B cell (primary cell): ENCODE results near the gene STRBP. TPM values are rescaled to one million over a fixed set of nuclear protein-coding genes. Genes with fewer than 3 reads are reported as not detected.
A peak's percentile ranks its signal among the peaks of the same experiment; 100 is the strongest.

Source experiments
- ATAC-seq: fragments of 200-7000 bp; cut with Tn5 transposase; one replicate; pipeline ENCODE4 v1.10.0; 2021; ENCODE audit warnings: low read depth, mild to moderate bottlenecking, moderate number of reproducible peaks, moderate library complexity
- CTCF ChIA-PET: fragments of 350-600 bp; sonication (Branson Sonifier 250); formaldehyde crosslinking; loops from one replicate; lab custom pipeline; 2021; ENCODE audit warnings: antibody characterized with exemption, inconsistent platforms; lab: Charles Lee
- POLR2A ChIA-PET: fragments of 350-600 bp; sonication (Branson Sonifier 250); formaldehyde crosslinking; loops from one replicate; lab custom pipeline; 2021; ENCODE audit warnings: antibody characterized with exemption; lab: Charles Lee
- DNase-seq: peaks from one replicate; pipeline ENCODE4 v3.0.0; 2013
- H2AFZ ChIP-seq: 2 replicates; pipeline ENCODE4 v1.6.1; 2012; ENCODE audit warnings: mild to moderate bottlenecking, low read depth, low read length; ENCODE audit not compliant: insufficient read depth, poor library complexity, severe bottlenecking
- H3K27ac ChIP-seq, 2 donors: 1 replicate in 1 of 2; 2 replicates in 1 of 2; pipeline ENCODE4 v1.5.1; 2012 to 2013; ENCODE audit warnings: low read length in 2 of 2, mild to moderate bottlenecking in 2 of 2, moderate library complexity in 1 of 2
- H3K27me3 ChIP-seq, 4 experiments: fragments of 200-600 bp in 1 of 4; sonication (generic) in 1 of 4; replicated peaks in 1 of 4; 1 replicate in 2 of 4; 2 replicates in 2 of 4; pipeline versions ENCODE4 v1.6.1 to v1.7.0; 2013 to 2016; ENCODE audit warnings: low read length in 3 of 4, mild to moderate bottlenecking in 2 of 4, mixed read lengths in 1 of 4, moderate library complexity in 1 of 4; ENCODE audit not compliant: insufficient read depth in 4 of 4, control insufficient read depth in 3 of 4; ENCODE audit errors: control extremely low read depth in 1 of 4
- H3K36me3 ChIP-seq, 2 experiments: replicated peaks in 1 of 2; 1 replicate in 1 of 2; 2 replicates in 1 of 2; pipeline versions ENCODE4 v1.6.1 to v1.7.1; 2013; ENCODE audit warnings: low read length in 1 of 2; ENCODE audit not compliant: insufficient read depth in 2 of 2, control insufficient read depth in 1 of 2; ENCODE audit errors: control extremely low read depth in 1 of 2, extremely low read depth in 1 of 2
- H3K4me1 ChIP-seq, 2 donors: fragments of 200-600 bp in 1 of 2; sonication (generic) in 1 of 2; 1 replicate in 1 of 2; 2 replicates in 1 of 2; pipeline versions ENCODE4 v1.5.1 to v1.6.1; 2013 to 2017; ENCODE audit warnings: low read length in 2 of 2; ENCODE audit not compliant: control insufficient read depth in 2 of 2, insufficient read depth in 2 of 2
- H3K4me2 ChIP-seq: replicated peaks from 2 replicates; pipeline ENCODE3; 2012; ENCODE audit warnings: mild to moderate bottlenecking, low read depth, low read length; ENCODE audit not compliant: poor library complexity, severe bottlenecking
- H3K4me3 ChIP-seq, 5 experiments: fragments of 200-600 bp in 1 of 5; sonication (generic) in 1 of 5; 1 replicate in 3 of 5; 2 replicates in 2 of 5; pipeline versions ENCODE4 v1.5.1 to v1.7.0; 2011 to 2016; ENCODE audit warnings: low read length in 4 of 5, mild to moderate bottlenecking in 4 of 5, low read depth in 2 of 5, control low read depth in 1 of 5, moderate library complexity in 1 of 5; ENCODE audit not compliant: insufficient read depth in 1 of 5; ENCODE audit errors: control extremely low read depth in 1 of 5, extremely low read depth in 1 of 5
- H3K79me2 ChIP-seq: fragments of 200-600 bp; sonication (generic); one replicate; pipeline ENCODE4 v1.6.0; 2016; ENCODE audit warnings: low read length; ENCODE audit not compliant: control insufficient read depth, insufficient read depth
- H3K9ac ChIP-seq: fragments of 200-600 bp; sonication (generic); 2 replicates; pipeline ENCODE4 v1.6.1; 2017; ENCODE audit warnings: mild to moderate bottlenecking, low read length, moderate library complexity
- H3K9me3 ChIP-seq, 3 donors: one replicate each; pipeline versions ENCODE4 v1.6.1 to v1.7.1; 2013; ENCODE audit warnings: low read length in 2 of 3; ENCODE audit not compliant: control insufficient read depth in 2 of 3, insufficient read depth in 1 of 3; ENCODE audit errors: control extremely low read depth in 1 of 3
- H4K20me1 ChIP-seq: 2 replicates; pipeline ENCODE4 v1.6.0; 2012; ENCODE audit warnings: mild to moderate bottlenecking, low read length; ENCODE audit not compliant: insufficient read depth, control insufficient read depth, poor library complexity, severe bottlenecking
- H3K27ac Mint-ChIP-seq: one replicate; pipeline ENCODE4 v1.8.0; 2021; ENCODE audit warnings: mixed read lengths
- H3K27me3 Mint-ChIP-seq: one replicate; pipeline ENCODE4 v1.8.0; 2021; ENCODE audit warnings: mixed read lengths
- H3K4me1 Mint-ChIP-seq: one replicate; pipeline ENCODE4 v1.8.0; 2021; ENCODE audit warnings: mixed read lengths
- H3K4me3 Mint-ChIP-seq: one replicate; pipeline ENCODE4 v1.8.0; 2021; ENCODE audit warnings: mixed read lengths
- H3K9me3 Mint-ChIP-seq: one replicate; pipeline ENCODE4 v1.8.0; 2022; ENCODE audit warnings: mixed read lengths; ENCODE audit not compliant: insufficient read depth
- CTCF ChIP-seq: fragments of 200-600 bp; IDR thresholded peaks from one replicate; pipeline ENCODE4 v1.8.0; 2022; ENCODE audit warnings: antibody characterized with exemption, mild to moderate bottlenecking
- EZH2 ChIP-seq: IDR thresholded peaks from 2 replicates; pipeline ENCODE4 v1.6.1; 2012; ENCODE audit warnings: borderline replicate concordance, low read depth, mild to moderate bottlenecking, moderate library complexity, low read length; ENCODE audit not compliant: insufficient read depth, poor library complexity, severe bottlenecking
- WGBS: methylation state at CpG from one replicate; pipeline ENCODE4 v1.1.5; 2013; ENCODE audit warnings: missing lambda C conversion rate; ENCODE audit not compliant: insufficient coverage; 5-methylcytosine and 5-hydroxymethylcytosine counted together
- intact Hi-C: fragments of 100-400 bp; cut with micrococcal nuclease; formaldehyde crosslinking; loops from one replicate; pipeline ENCODE4 v1.10.0; 2022
- polyA plus RNA-seq: library from polyadenylated mRNA; depleted of rRNA; stranded (reverse); fragments of >200 nt; gene quantifications from 2 replicates; pipeline ENCODE4 v1.2.3, GENCODE V29; 2012
- total RNA-seq, 2 donors: library from RNA; stranded (reverse); fragments of 120-200 nt in 1 of 2; gene quantifications; 1 replicate in 1 of 2; 2 replicates in 1 of 2; pipeline versions ENCODE4 v1.2.3 to v1.2.4, GENCODE V29; 2013 to 2022

STRBP gene
- total and polyA plus RNA-seq, 2 donors (not counting 1 experiment from before 2014, with no cell fraction given): 39.1 to 189 TPM

DNA sequence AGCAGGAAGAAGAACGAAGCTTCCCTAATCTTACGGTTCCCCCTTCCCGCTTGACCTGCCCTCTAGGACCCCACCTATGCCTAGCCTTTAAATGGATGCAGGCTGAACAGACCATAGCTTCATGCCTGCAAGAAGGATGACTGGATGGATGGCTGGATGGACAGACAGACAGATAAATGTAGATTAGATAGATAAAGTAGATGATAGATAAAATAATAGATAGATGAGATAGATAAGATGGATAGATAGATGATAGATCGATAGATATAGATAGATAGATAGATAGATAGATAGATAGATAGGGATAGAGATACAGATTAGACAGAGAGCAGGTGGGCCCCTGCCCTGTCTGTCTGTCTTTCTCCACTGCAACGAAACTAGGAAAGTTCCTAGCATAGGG, 162.9 kb downstream of the STRBP start:
- no peak overlapping the region for H3K9ac ChIP-seq
- peaks cover 2% of the 10 kb centered on the region for H3K4me1 Mint-ChIP-seq
- no peak overlapping the region for H3K27ac Mint-ChIP-seq
- no peaks in the 10 kb centered on the region for H4K20me1 ChIP-seq
- ATAC-seq (no peak), DNase-seq (no peak)
- H3K9me3 ChIP-seq: no peaks in the 10 kb centered on the region
- H3K36me3 ChIP-seq: peaks cover 8 to 69% of the 10 kb centered on the region in 2 experiments
- WGBS: 97% methylated on average over 2 of the region's 5 CpGs
- TF ChIP-seq CTCF: no peak
- no peak overlapping the region for H3K4me3 Mint-ChIP-seq
- H3K27me3 ChIP-seq: no peaks in the 10 kb centered on the region
- H3K4me3 ChIP-seq: no peak overlapping the region
- intact Hi-C loops: no loop called here
- no peaks in the 10 kb centered on the region for H3K4me1 ChIP-seq
- no peaks in the 10 kb centered on the region for H3K27me3 Mint-ChIP-seq
- no peak overlapping the region for H3K27ac ChIP-seq
- no peak overlapping the region for H3K4me2 ChIP-seq
- H2AFZ ChIP-seq: no peak overlapping the region
- CTCF ChIA-PET: interaction anchor here (1.4 to 7.6 kb wide), 3 partner anchors 23 to 244 kb away, joined by 3 to 83 read pairs (median 7); no protein-coding TSS in a partner anchor
- POLR2A ChIA-PET: no interaction called here
- H3K9me3 Mint-ChIP-seq: no peaks in the 10 kb centered on the region
- no peaks in the 10 kb centered on the region for H3K79me2 ChIP-seq

DNA sequence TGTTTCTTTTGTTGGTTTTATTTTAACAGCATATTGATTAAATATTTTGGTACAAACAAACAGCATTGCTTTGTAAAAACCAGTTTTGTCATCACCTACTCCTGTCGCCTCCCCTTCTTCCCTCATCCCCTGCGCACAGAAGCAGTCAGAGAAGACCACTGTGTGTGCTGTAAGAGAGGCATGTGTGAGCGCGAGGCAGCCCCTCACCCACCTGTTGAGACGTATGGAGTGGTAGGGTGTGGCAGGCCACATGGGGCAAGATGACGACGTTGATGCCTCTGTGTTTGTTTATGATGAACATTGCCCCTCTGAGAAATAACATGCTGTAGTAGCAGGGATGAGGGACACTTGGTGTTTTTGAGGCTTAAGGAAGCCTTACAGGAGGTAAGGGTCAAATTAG, 163.6 kb downstream of the STRBP start:
- Histone ChIP-seq H3K9ac (no peak overlapping the region), H4K20me1 (no peaks in the 10 kb centered on the region), H3K27ac (peak overlapping the region in 1 of 2 donors; percentile 36), H3K4me3 (no peak overlapping the region), H3K36me3 (peaks cover 8 to 65% of the 10 kb centered on the region in 2 experiments), H3K4me1 (no peaks in the 10 kb centered on the region), H3K9me3 (no peaks in the 10 kb centered on the region), H3K4me2 (no peak overlapping the region), H2AFZ (no peak overlapping the region), H3K79me2 (no peaks in the 10 kb centered on the region), H3K27me3 (no peaks in the 10 kb centered on the region)
- no peak for DNase-seq
- no peak overlapping the region for H3K27ac Mint-ChIP-seq
- CTCF ChIA-PET: interaction anchor here (0.7 to 7.6 kb wide), 7 partner anchors 9 to 245 kb away, joined by 3 to 83 read pairs (median 5); no protein-coding TSS in a partner anchor
- no peak for ATAC-seq
- TF ChIP-seq EZH2 (no peak), CTCF (no peak)
- WGBS: 68% methylated on average over 3 of the region's 7 CpGs
- POLR2A ChIA-PET: interaction anchor here (0.7 kb wide), 1 partner anchor 222 kb away, joined by 5 read pairs; no protein-coding TSS in a partner anchor
- peaks cover 2% of the 10 kb centered on the region for H3K4me1 Mint-ChIP-seq
- H3K9me3 Mint-ChIP-seq: no peaks in the 10 kb centered on the region
- intact Hi-C loops: loop anchor here (5.0 kb wide), 1 partner anchor 122 kb away; no protein-coding TSS in a partner anchor
- no peak overlapping the region for H3K4me3 Mint-ChIP-seq
- no peaks in the 10 kb centered on the region for H3K27me3 Mint-ChIP-seq
